ENCODE data around the gene BRICD5. TPM values are rescaled to one million over a fixed set of nuclear protein-coding genes. Genes with fewer than 3 reads are reported as not detected.

Gene BRICD5
- total and polyA plus RNA-seq, 8 donors = 2.6 to 78.8 (median 9.7) TPM

GRCh38 chr16:2180461-2180860 is 30.2 kb downstream of the BRICD5 start:
- DNase-seq = no peak
- H3K4me3 ChIP-seq = no peak overlapping the region
- 94 to 95% (median 95%) methylated on average over 24 to 43 of the region's 43 CpGs for WGBS, 5 donors
- H3K4me1 ChIP-seq = peaks cover 0 to 5% (median 3%) of the 10 kb centered on the region in 4 donors
- H3K27me3 ChIP-seq = peaks cover 0 to 13% (median 0%) of the 10 kb centered on the region in 3 donors
- no peak overlapping the region for H3K27ac ChIP-seq
- intact Hi-C loops (cut with DNase I; ENCODE audit: low total_unique reads) = no loop called here
- TF ChIP-seq CTCF (IDR thresholded peaks at IDR 0.05) (no peak), POLR2A (IDR thresholded peaks at IDR 0.05) (no peak), POLR2AphosphoS5 (IDR thresholded peaks at IDR 0.05) (no peak), EP300 (IDR thresholded peaks at IDR 0.05) (no peak)
- peaks cover 26 to 29% (median 28%) of the 10 kb centered on the region in 4 donors for H3K36me3 ChIP-seq
- H3K9me3 ChIP-seq = no peaks in the 10 kb centered on the region

GRCh38 chr16:2179576-2179975 is 31.1 kb downstream of the BRICD5 start:
- no peaks in the 10 kb centered on the region for H3K9me3 ChIP-seq
- WGBS, 5 donors = 87 to 96% (median 93%) methylated on average over 16 to 31 of the region's 31 CpGs
- peaks cover 0 to 13% (median 0%) of the 10 kb centered on the region in 3 donors for H3K27me3 ChIP-seq
- DNase-seq = no peak
- TF ChIP-seq POLR2A (IDR thresholded peaks at IDR 0.05) (no peak), POLR2AphosphoS5 (IDR thresholded peaks at IDR 0.05) (no peak), EP300 (IDR thresholded peaks at IDR 0.05) (no peak)
- intact Hi-C loops (cut with DNase I; ENCODE audit: low total_unique reads) = no loop called here
- H3K4me3 ChIP-seq = no peak overlapping the region
- peaks cover 0 to 5% (median 3%) of the 10 kb centered on the region in 4 donors for H3K4me1 ChIP-seq
- peaks cover 35 to 38% (median 37%) of the 10 kb centered on the region in 4 donors for H3K36me3 ChIP-seq
- no peak overlapping the region for H3K27ac ChIP-seq

GRCh38 chr16:2179107-2179501 is 31.6 kb downstream of the BRICD5 start:
- no peak for DNase-seq
- TF ChIP-seq EP300 (IDR thresholded peaks at IDR 0.05) (no peak), POLR2AphosphoS5 (IDR thresholded peaks at IDR 0.05) (no peak), CTCF (IDR thresholded peaks at IDR 0.05) (no peak), POLR2A (IDR thresholded peaks at IDR 0.05) (no peak)
- Histone ChIP-seq H3K36me3 (peaks cover 40 to 42% (median 41%) of the 10 kb centered on the region in 4 donors), H3K9me3 (no peaks in the 10 kb centered on the region), H3K4me3 (no peak overlapping the region), H3K27me3 (peaks cover 0 to 13% (median 0%) of the 10 kb centered on the region in 3 donors), H3K4me1 (peaks cover 0 to 5% (median 3%) of the 10 kb centered on the region in 4 donors), H3K27ac (no peak overlapping the region)
- intact Hi-C loops (cut with DNase I; ENCODE audit: low total_unique reads) = no loop called here
- WGBS, 5 donors = 36 to 58% (median 50%) methylated on average over 14 to 50 of the region's 50 CpGs

DNA sequence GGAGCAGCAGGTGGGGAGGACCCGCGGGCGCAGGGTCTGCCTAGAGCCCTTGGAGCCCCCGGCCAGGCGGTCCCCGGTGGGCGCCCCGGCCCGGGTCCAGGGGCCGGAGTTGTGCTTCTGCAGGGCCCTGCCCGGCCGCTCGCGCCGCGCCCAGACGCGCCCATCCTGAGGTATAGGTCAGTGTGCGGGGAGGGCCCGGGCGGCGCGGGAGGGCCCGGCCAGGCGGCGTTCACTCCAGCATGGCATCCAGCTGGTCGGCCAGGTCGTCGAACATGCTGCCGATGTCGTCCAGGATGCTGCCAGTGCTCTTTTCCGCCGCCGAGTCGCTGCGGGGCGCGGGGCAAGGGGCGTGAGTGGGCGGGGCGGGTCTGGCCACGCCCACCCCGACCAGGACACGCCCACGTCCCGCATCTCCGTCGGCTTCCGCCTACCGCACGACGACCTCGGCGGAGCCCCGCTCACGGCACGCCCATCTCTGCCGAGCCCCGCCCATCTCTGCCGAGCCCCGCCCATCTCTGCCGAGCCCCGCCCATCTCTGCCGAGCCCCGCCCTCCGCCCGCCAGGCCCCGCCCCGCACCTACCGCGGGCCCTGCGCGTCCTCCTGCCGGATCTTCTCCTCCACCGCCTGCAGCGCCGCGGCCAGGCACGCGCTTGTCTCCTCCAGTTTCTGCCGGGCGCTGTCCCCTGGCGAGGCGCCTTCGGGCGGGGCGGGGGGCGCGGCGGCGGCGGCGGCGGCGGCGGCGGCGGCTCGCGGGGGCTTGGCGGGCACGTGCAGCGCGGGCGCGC is 32.1 kb downstream of the BRICD5 start:
- Histone ChIP-seq H3K36me3 (peaks cover 46 to 48% (median 47%) of the 10 kb centered on the region in 4 donors), H3K4me3 (no peak overlapping the region), H3K9me3 (no peaks in the 10 kb centered on the region), H3K4me1 (peaks cover 0 to 11% (median 5%) of the 10 kb centered on the region in 4 donors), H3K27me3 (peaks cover 0 to 13% (median 0%) of the 10 kb centered on the region in 3 donors), H3K27ac (no peak overlapping the region)
- no peak for TF ChIP-seq POLR2A (IDR thresholded peaks at IDR 0.05)
- peak in 1 of 2 donors; percentile 78 for DNase-seq
- intact Hi-C loops (cut with DNase I; ENCODE audit: low total_unique reads) = no loop called here
- WGBS, 5 donors = 35 to 59% (median 43%) methylated on average over 23 to 105 of the region's 106 CpGs

DNA sequence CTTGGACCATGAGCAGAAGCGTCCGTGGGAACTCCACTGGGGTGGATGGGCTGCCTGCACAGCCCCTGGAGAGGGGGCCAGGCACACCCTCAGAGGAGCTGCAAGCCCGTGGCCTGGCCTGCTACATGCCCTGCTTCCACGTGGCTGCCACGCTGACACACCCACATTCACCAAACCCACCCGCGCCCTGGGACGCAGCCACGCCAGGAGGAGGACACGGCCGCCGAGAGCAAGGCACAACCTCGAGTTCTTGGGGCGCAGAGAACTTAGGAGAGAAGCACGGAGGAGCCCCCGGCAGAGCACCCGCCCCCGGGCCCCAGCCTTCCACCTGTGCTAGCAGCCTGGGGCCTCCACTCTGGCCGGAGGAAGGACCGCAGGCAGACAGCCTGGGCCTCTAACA is 33.1 kb downstream of the BRICD5 start:
- Histone ChIP-seq H3K27me3 (peaks cover 0 to 13% (median 0%) of the 10 kb centered on the region in 3 donors), H3K4me1 (peaks cover 0 to 13% (median 5%) of the 10 kb centered on the region in 4 donors), H3K4me3 (no peak overlapping the region), H3K9me3 (no peaks in the 10 kb centered on the region), H3K36me3 (peaks cover 53 to 58% (median 57%) of the 10 kb centered on the region in 4 donors), H3K27ac (no peak overlapping the region)
- intact Hi-C loops (cut with DNase I; ENCODE audit: low total_unique reads) = no loop called here
- 91 to 96% (median 95%) methylated on average over 19 to 20 of the region's 20 CpGs for WGBS, 5 donors
- DNase-seq = no peak
- TF ChIP-seq CTCF (IDR thresholded peaks at IDR 0.05) = no peak
- no peak for TF ChIP-seq POLR2AphosphoS5 (IDR thresholded peaks at IDR 0.05)
- TF ChIP-seq EP300 (IDR thresholded peaks at IDR 0.05) = no peak
- TF ChIP-seq POLR2A (IDR thresholded peaks at IDR 0.05) = no peak
